Measurements from ENCODE around the gene DPP6.
"Not testable (repeated sequence)": the region's sequence is repeated elsewhere in the genome, so short reads cannot be mapped to it uniquely, and the experiment has no call there.

DPP6 gene

GRCh38 chr7:154134698-154135097 lies 82.5 kb downstream of the DPP6 start:
- WGBS (ENCODE audit: insufficient coverage): no CpG with 5 or more reads among the region's 1 CpG
- POLR2A ChIA-PET; H3K4me3 ChIP-seq (ENCODE audit: control insufficient read depth in 1 of 7, extremely low read depth in 1 of 7, insufficient read depth in 4 of 7, low read depth in 2 of 7, low read length in 6 of 7); H3K36me3 ChIP-seq (ENCODE audit: control insufficient read depth in 4 of 4, insufficient read depth in 4 of 4, low read length in 3 of 4); H3K4me1 ChIP-seq (ENCODE audit: control extremely low read depth in 1 of 4, control insufficient read depth in 4 of 4, insufficient read depth in 4 of 4, low read length in 3 of 4); H3K27ac ChIP-seq (ENCODE audit: insufficient read depth in 1 of 2, low read depth in 1 of 2, low read length in 2 of 2, poor library complexity in 1 of 2, severe bottlenecking in 2 of 2); DNase-seq; H3K27me3 ChIP-seq (replicated peaks in 2 of 5; ENCODE audit: control insufficient read depth in 4 of 5, insufficient read depth in 5 of 5, low read length in 4 of 5); CTCF ChIA-PET; H3K9me3 ChIP-seq (ENCODE audit: control extremely low read depth in 1 of 5, control insufficient read depth in 4 of 5, insufficient read depth in 2 of 5, low read depth in 1 of 5, low read length in 4 of 5): not testable (repeated sequence)

DNA sequence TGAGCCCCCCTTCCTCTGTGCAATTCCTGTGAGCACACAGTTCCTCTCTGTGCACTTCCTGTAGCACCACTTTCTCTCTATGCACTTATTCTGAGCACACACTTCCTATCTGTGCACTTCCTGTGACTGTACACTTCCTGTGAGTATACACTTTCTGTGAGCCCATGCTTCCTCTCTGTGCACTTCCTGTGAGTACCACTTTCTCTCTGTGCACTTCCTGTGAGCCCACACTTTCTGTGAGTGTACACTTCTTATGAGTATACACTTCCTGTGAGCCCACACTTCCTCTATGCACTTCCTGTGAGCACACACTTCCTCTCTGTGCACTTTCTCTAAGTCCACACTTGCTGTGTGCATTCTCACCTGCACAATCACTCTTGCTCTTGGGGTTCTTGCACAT lies 83.4 kb downstream of the DPP6 start:
- H3K4me1 ChIP-seq (ENCODE audit: control extremely low read depth in 1 of 4, control insufficient read depth in 4 of 4, insufficient read depth in 4 of 4, low read length in 3 of 4); H3K27me3 ChIP-seq (replicated peaks in 2 of 5; ENCODE audit: control insufficient read depth in 4 of 5, insufficient read depth in 5 of 5, low read length in 4 of 5); DNase-seq; H3K4me3 ChIP-seq (ENCODE audit: control insufficient read depth in 1 of 7, extremely low read depth in 1 of 7, insufficient read depth in 4 of 7, low read depth in 2 of 7, low read length in 6 of 7); H3K36me3 ChIP-seq (ENCODE audit: control insufficient read depth in 4 of 4, insufficient read depth in 4 of 4, low read length in 3 of 4); CTCF ChIA-PET; H3K9me3 ChIP-seq (ENCODE audit: control extremely low read depth in 1 of 5, control insufficient read depth in 4 of 5, insufficient read depth in 2 of 5, low read depth in 1 of 5, low read length in 4 of 5); H3K27ac ChIP-seq (ENCODE audit: insufficient read depth in 1 of 2, low read depth in 1 of 2, low read length in 2 of 2, poor library complexity in 1 of 2, severe bottlenecking in 2 of 2); POLR2A ChIA-PET: not testable (repeated sequence)

GRCh38 chr7:154145922-154146706 lies 93.9 kb downstream of the DPP6 start:
- H3K4me1 ChIP-seq (ENCODE audit: control extremely low read depth in 1 of 4, control insufficient read depth in 4 of 4, insufficient read depth in 4 of 4, low read length in 3 of 4); DNase-seq; H3K4me3 ChIP-seq (ENCODE audit: control insufficient read depth in 1 of 7, extremely low read depth in 1 of 7, insufficient read depth in 4 of 7, low read depth in 2 of 7, low read length in 6 of 7); H3K36me3 ChIP-seq (ENCODE audit: control insufficient read depth in 4 of 4, insufficient read depth in 4 of 4, low read length in 3 of 4); H3K9me3 ChIP-seq (ENCODE audit: control extremely low read depth in 1 of 5, control insufficient read depth in 4 of 5, insufficient read depth in 2 of 5, low read depth in 1 of 5, low read length in 4 of 5); H3K27me3 ChIP-seq (replicated peaks in 2 of 5; ENCODE audit: control insufficient read depth in 4 of 5, insufficient read depth in 5 of 5, low read length in 4 of 5); CTCF ChIA-PET; H3K27ac ChIP-seq (ENCODE audit: insufficient read depth in 1 of 2, low read depth in 1 of 2, low read length in 2 of 2, poor library complexity in 1 of 2, severe bottlenecking in 2 of 2); POLR2A ChIA-PET: not testable (repeated sequence)
- no CpG with 5 or more reads among the region's 9 CpGs for WGBS (ENCODE audit: insufficient coverage)

DNA sequence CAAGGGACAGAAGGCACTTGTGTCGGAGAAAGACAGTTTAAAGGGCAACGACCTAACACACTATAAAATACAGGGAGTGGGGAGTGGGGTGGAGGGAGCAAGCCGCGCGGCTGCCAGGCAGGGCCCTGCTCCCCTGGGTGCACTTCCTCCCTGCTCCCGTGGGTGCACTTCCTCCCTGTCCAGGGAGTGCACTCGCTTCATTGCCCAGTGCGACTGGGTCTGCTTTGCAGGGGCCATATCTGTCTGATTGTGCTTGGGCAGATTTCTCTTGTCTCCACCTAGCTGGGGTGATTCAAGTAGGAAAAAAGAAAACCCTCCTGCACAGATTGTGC lies 94.5 kb downstream of the DPP6 start:
- DNase-seq; H3K27ac ChIP-seq (ENCODE audit: insufficient read depth in 1 of 2, low read depth in 1 of 2, low read length in 2 of 2, poor library complexity in 1 of 2, severe bottlenecking in 2 of 2); H3K4me1 ChIP-seq (ENCODE audit: control extremely low read depth in 1 of 4, control insufficient read depth in 4 of 4, insufficient read depth in 4 of 4, low read length in 3 of 4); H3K36me3 ChIP-seq (ENCODE audit: control insufficient read depth in 4 of 4, insufficient read depth in 4 of 4, low read length in 3 of 4); H3K4me3 ChIP-seq (ENCODE audit: control insufficient read depth in 1 of 7, extremely low read depth in 1 of 7, insufficient read depth in 4 of 7, low read depth in 2 of 7, low read length in 6 of 7); H3K9me3 ChIP-seq (ENCODE audit: control extremely low read depth in 1 of 5, control insufficient read depth in 4 of 5, insufficient read depth in 2 of 5, low read depth in 1 of 5, low read length in 4 of 5); CTCF ChIA-PET; H3K27me3 ChIP-seq (replicated peaks in 2 of 5; ENCODE audit: control insufficient read depth in 4 of 5, insufficient read depth in 5 of 5, low read length in 4 of 5); POLR2A ChIA-PET: not testable (repeated sequence)
- no CpG with 5 or more reads among the region's 8 CpGs for WGBS (ENCODE audit: insufficient coverage)

DNA sequence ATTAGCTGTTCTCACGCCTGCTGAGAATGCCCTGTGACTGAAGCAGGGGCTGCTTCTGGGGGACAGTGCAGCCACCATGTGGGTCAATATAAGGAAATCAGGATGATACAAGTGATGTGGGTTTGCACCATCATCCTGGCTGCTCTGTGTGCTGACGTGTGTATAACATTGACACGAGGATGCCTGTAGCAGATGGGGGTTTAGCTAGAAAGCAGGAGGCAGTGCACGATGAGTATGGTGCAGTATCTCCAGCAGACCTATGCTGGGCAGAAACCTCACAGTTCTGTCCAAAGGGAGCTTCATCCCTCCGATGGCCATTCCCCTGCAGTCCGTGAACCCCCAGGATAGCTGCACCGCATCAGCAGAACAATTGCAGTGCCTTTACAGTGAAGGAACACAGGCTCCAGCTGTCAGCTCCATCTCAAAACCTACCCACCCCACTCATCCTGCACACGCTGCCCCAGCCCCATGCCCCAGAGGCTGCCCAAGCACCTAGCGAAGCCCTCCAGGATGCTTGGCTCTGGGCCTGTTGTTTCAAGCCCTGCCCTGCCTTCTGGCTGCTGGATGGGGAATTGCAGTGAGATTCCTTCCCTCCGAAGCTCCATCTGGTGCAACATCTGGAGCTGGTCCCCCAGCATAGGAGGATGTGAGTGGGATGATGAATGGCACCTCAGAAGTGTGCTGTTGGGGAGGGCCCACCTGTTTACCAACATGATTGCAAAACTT lies 96.8 kb downstream of the DPP6 start:
- 81% methylated on average over 2 of the region's 10 CpGs for WGBS (ENCODE audit: insufficient coverage)
- H3K27ac ChIP-seq (ENCODE audit: insufficient read depth in 1 of 2, low read depth in 1 of 2, low read length in 2 of 2, poor library complexity in 1 of 2, severe bottlenecking in 2 of 2); H3K27me3 ChIP-seq (replicated peaks in 2 of 5; ENCODE audit: control insufficient read depth in 4 of 5, insufficient read depth in 5 of 5, low read length in 4 of 5); H3K4me1 ChIP-seq (ENCODE audit: control extremely low read depth in 1 of 4, control insufficient read depth in 4 of 4, insufficient read depth in 4 of 4, low read length in 3 of 4); DNase-seq; H3K9me3 ChIP-seq (ENCODE audit: control extremely low read depth in 1 of 5, control insufficient read depth in 4 of 5, insufficient read depth in 2 of 5, low read depth in 1 of 5, low read length in 4 of 5); H3K36me3 ChIP-seq (ENCODE audit: control insufficient read depth in 4 of 4, insufficient read depth in 4 of 4, low read length in 3 of 4); H3K4me3 ChIP-seq (ENCODE audit: control insufficient read depth in 1 of 7, extremely low read depth in 1 of 7, insufficient read depth in 4 of 7, low read depth in 2 of 7, low read length in 6 of 7); CTCF ChIA-PET; POLR2A ChIA-PET: not testable (repeated sequence)

DNA sequence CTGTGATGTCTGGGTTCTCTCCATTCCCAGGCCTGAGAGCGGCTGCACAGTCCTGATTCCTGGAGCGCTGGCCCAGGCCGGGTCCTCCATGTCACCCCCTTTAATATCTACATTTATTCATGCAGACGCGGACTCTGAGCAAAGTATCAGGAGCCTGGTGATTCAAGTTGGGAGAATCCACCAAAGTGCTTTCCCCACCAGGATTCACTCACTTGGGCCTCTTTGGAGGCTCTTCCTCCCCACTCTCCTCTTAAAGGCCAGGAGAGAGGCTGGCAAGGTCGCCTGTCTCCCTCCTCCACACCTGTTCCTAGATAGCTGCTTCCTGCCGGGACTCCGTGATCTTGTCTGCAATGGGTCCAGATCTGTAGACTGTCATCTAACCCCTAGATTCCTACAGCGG lies 98.5 kb downstream of the DPP6 start:
- H3K4me3 ChIP-seq (ENCODE audit: control insufficient read depth in 1 of 7, extremely low read depth in 1 of 7, insufficient read depth in 4 of 7, low read depth in 2 of 7, low read length in 6 of 7); POLR2A ChIA-PET; DNase-seq; H3K4me1 ChIP-seq (ENCODE audit: control extremely low read depth in 1 of 4, control insufficient read depth in 4 of 4, insufficient read depth in 4 of 4, low read length in 3 of 4); H3K27me3 ChIP-seq (replicated peaks in 2 of 5; ENCODE audit: control insufficient read depth in 4 of 5, insufficient read depth in 5 of 5, low read length in 4 of 5); H3K27ac ChIP-seq (ENCODE audit: insufficient read depth in 1 of 2, low read depth in 1 of 2, low read length in 2 of 2, poor library complexity in 1 of 2, severe bottlenecking in 2 of 2); H3K9me3 ChIP-seq (ENCODE audit: control extremely low read depth in 1 of 5, control insufficient read depth in 4 of 5, insufficient read depth in 2 of 5, low read depth in 1 of 5, low read length in 4 of 5); CTCF ChIA-PET; H3K36me3 ChIP-seq (ENCODE audit: control insufficient read depth in 4 of 4, insufficient read depth in 4 of 4, low read length in 3 of 4): not testable (repeated sequence)
- 93% methylated on average over 3 of the region's 9 CpGs for WGBS (ENCODE audit: insufficient coverage)

DNA sequence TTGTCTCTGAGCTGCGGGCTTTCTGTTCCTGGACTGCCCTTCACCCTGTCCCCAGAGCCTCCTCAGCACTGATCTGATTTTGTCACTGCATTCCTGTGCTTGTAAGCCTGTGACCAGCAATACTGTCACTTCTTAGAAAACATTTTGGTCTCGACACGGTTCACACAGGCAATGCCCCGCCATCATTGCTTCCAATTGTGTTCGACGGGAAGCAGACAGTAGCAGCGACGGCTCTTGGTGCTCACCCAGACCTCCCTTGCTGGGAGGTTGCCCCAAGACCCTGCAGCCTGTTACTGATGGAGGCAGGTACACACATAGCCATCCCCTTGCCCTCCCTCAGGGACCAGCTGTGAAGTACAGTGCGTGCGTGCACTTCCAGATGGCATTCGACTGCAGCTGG lies 99.1 kb downstream of the DPP6 start:
- H3K36me3 ChIP-seq (ENCODE audit: control insufficient read depth in 4 of 4, insufficient read depth in 4 of 4, low read length in 3 of 4); H3K4me3 ChIP-seq (ENCODE audit: control insufficient read depth in 1 of 7, extremely low read depth in 1 of 7, insufficient read depth in 4 of 7, low read depth in 2 of 7, low read length in 6 of 7); H3K9me3 ChIP-seq (ENCODE audit: control extremely low read depth in 1 of 5, control insufficient read depth in 4 of 5, insufficient read depth in 2 of 5, low read depth in 1 of 5, low read length in 4 of 5); H3K4me1 ChIP-seq (ENCODE audit: control extremely low read depth in 1 of 4, control insufficient read depth in 4 of 4, insufficient read depth in 4 of 4, low read length in 3 of 4); POLR2A ChIA-PET; DNase-seq; H3K27me3 ChIP-seq (replicated peaks in 2 of 5; ENCODE audit: control insufficient read depth in 4 of 5, insufficient read depth in 5 of 5, low read length in 4 of 5); CTCF ChIA-PET; H3K27ac ChIP-seq (ENCODE audit: insufficient read depth in 1 of 2, low read depth in 1 of 2, low read length in 2 of 2, poor library complexity in 1 of 2, severe bottlenecking in 2 of 2): not testable (repeated sequence)
- 93% methylated on average over 11 of the region's 11 CpGs for WGBS (ENCODE audit: insufficient coverage)
